ENCODE measurements around the gene PDE4D. TPM values are rescaled to one million over a fixed set of nuclear protein-coding genes. Genes with fewer than 3 reads are reported as not detected.

Gene PDE4D
- polyA plus RNA-seq, 1 donor (not counting 4 experiments of a cell fraction or from before 2014, with no cell fraction given): 3.6 TPM

DNA sequence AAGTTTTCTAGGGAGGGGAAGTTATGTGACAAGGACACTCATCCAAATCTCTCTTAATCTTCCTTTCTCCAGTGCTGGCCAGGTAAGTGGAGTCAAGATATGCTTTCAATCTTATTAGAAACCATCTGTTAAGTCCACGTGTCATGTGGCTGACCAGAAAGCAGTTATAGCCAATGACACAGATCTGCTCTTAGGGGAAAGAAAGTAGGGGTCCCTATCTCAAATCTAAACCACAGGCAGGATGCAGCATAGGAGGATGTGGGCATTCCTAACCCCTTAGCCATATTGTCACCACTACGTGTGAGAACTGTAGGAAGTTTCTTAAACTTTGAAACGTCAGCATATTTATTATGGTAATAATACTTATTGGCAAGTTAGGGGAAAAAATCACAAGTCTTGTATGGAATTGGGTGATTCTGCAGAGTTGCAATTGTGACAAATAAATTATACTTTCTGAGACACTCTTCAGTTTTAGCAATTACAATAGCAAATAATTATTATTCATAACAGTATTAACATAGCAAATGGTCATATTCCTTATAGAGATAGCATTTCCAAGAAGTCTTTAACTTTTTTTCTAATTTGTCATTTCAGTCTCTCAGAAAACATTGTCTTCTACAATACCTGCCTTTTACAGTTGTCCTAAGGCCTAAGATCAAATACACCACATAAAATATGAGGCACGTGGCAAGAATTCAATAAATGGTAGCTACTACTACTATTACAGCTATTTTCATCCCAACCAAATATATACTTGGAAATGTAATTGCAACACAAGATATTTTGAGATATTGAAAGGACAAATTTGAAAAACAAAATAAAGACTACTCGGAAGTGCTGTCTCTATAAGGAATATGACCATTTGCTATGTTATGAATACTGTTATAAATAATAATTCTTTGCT, 236.9 kb downstream of the PDE4D start:
- FAIRE-seq (no peak), DNase-seq (ENCODE audit: low read depth, low spot score) (no peak)
- Histone ChIP-seq H3K79me2 (ENCODE audit: control insufficient read depth, insufficient read depth, low read length) (no peaks in the 10 kb centered on the region), H3K36me3 (ENCODE audit: control insufficient read depth in 2 of 2, extremely low read depth in 1 of 2, insufficient read depth in 2 of 2, low read length in 2 of 2) (no peaks in the 10 kb centered on the region), H3K4me2 (ENCODE audit: control insufficient read depth, extremely low read depth, insufficient read depth, low read depth, low read length) (no peak overlapping the region), H3K9me1 (ENCODE audit: control insufficient read depth, extremely low read depth, insufficient read depth, low read length) (no peaks in the 10 kb centered on the region), H3K4me1 (ENCODE audit: control insufficient read depth, extremely low read depth, insufficient read depth, low read length) (no peaks in the 10 kb centered on the region), H3K27ac (ENCODE audit: control insufficient read depth, insufficient read depth, low read length) (no peak overlapping the region), H4K20me1 (ENCODE audit: control insufficient read depth, extremely low read depth, insufficient read depth, low read length) (no peaks in the 10 kb centered on the region), H3K9ac (ENCODE audit: control insufficient read depth, extremely low read depth, insufficient read depth, low read length) (no peak overlapping the region), H3K9me3 (ENCODE audit: control insufficient read depth, low read depth, low read length) (no peaks in the 10 kb centered on the region), H3K4me3 (ENCODE audit: control insufficient read depth in 2 of 3, extremely low read depth in 1 of 3, insufficient read depth in 2 of 3, low read depth in 1 of 3, low read length in 3 of 3) (no peak overlapping the region), H2AFZ (ENCODE audit: control insufficient read depth, low read length) (no peak overlapping the region), H3K27me3 (ENCODE audit: control insufficient read depth, extremely low read depth, insufficient read depth, low read length) (no peaks in the 10 kb centered on the region)
- dilution Hi-C loops (cut with MboI; ENCODE audit: extremely low pct_ligation_motif_present, low sequenced_read_pairs): no loop called here
- TF ChIP-seq, protein P1, sequence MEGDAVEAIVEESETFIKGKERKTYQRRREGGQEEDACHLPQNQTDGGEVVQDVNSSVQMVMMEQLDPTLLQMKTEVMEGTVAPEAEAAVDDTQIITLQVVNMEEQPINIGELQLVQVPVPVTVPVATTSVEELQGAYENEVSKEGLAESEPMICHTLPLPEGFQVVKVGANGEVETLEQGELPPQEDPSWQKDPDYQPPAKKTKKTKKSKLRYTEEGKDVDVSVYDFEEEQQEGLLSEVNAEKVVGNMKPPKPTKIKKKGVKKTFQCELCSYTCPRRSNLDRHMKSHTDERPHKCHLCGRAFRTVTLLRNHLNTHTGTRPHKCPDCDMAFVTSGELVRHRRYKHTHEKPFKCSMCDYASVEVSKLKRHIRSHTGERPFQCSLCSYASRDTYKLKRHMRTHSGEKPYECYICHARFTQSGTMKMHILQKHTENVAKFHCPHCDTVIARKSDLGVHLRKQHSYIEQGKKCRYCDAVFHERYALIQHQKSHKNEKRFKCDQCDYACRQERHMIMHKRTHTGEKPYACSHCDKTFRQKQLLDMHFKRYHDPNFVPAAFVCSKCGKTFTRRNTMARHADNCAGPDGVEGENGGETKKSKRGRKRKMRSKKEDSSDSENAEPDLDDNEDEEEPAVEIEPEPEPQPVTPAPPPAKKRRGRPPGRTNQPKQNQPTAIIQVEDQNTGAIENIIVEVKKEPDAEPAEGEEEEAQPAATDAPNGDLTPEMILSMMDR (optimal IDR thresholded peaks at IDR 0.05 in 1 of 3, IDR thresholded peaks at IDR 0.05 in 1 of 3, conservative IDR thresholded peaks at IDR 0.05 in 1 of 3; ENCODE audit: extremely low read depth in 1 of 3, insufficient read depth in 2 of 3, low read length in 3 of 3): no peak
- TF ChIP-seq EZH2 (IDR thresholded peaks at IDR 0.05; ENCODE audit: low read length): no peak

DNA sequence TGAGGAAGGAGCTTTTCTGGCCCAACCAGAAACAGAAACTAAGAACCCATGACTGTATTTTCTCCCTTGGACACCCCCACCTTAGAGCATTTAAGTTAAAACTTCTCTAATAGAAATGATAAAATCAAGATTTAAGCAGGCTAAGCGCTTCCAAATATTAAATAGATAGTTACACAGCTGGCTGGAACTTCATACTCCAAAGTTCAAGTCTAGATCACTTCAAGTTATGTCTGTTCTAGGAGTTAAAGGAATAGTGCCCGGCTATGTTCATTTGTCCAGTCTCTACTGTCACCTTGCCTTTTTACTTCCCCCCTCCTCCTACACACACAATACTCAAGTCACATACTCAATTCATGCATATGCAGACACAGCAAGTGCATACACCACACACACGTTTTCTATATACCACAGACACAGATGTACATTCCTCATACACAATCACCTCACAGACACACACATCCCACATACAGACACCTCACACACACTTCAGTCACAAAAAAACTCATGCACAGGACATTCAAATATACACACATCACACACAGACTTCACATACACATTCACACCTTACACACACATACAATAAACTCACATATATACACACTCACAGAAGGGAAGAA, 237.7 kb downstream of the PDE4D start:
- Histone ChIP-seq H3K4me1 (ENCODE audit: control insufficient read depth, extremely low read depth, insufficient read depth, low read length) (no peaks in the 10 kb centered on the region), H3K4me2 (ENCODE audit: control insufficient read depth, extremely low read depth, insufficient read depth, low read depth, low read length) (no peak overlapping the region), H4K20me1 (ENCODE audit: control insufficient read depth, extremely low read depth, insufficient read depth, low read length) (no peaks in the 10 kb centered on the region), H3K9ac (ENCODE audit: control insufficient read depth, extremely low read depth, insufficient read depth, low read length) (no peak overlapping the region), H3K79me2 (ENCODE audit: control insufficient read depth, insufficient read depth, low read length) (no peaks in the 10 kb centered on the region), H3K36me3 (ENCODE audit: control insufficient read depth in 2 of 2, extremely low read depth in 1 of 2, insufficient read depth in 2 of 2, low read length in 2 of 2) (no peaks in the 10 kb centered on the region), H3K27ac (ENCODE audit: control insufficient read depth, insufficient read depth, low read length) (no peak overlapping the region), H3K4me3 (ENCODE audit: control insufficient read depth in 2 of 3, extremely low read depth in 1 of 3, insufficient read depth in 2 of 3, low read depth in 1 of 3, low read length in 3 of 3) (no peak overlapping the region), H2AFZ (ENCODE audit: control insufficient read depth, low read length) (no peak overlapping the region), H3K9me3 (ENCODE audit: control insufficient read depth, low read depth, low read length) (no peaks in the 10 kb centered on the region), H3K9me1 (ENCODE audit: control insufficient read depth, extremely low read depth, insufficient read depth, low read length) (no peaks in the 10 kb centered on the region), H3K27me3 (ENCODE audit: control insufficient read depth, extremely low read depth, insufficient read depth, low read length) (no peaks in the 10 kb centered on the region)
- dilution Hi-C loops (cut with MboI; ENCODE audit: extremely low pct_ligation_motif_present, low sequenced_read_pairs): no loop called here
- TF ChIP-seq EZH2 (IDR thresholded peaks at IDR 0.05; ENCODE audit: low read length): no peak
- TF ChIP-seq, protein P1 (optimal IDR thresholded peaks at IDR 0.05 in 1 of 3, IDR thresholded peaks at IDR 0.05 in 1 of 3, conservative IDR thresholded peaks at IDR 0.05 in 1 of 3; ENCODE audit: extremely low read depth in 1 of 3, insufficient read depth in 2 of 3, low read length in 3 of 3): no peak
- DNase-seq (ENCODE audit: low read depth, low spot score): no peak
- no peak for FAIRE-seq
